HG02884 (cell line): ENCODE results near the gene SLC9A3.

Experiments used
- ATAC-seq: cut with Tn5 transposase; IDR thresholded peaks from one replicate; pipeline ENCODE4 v1.9.1; 2021; ENCODE audit warnings: mild to moderate bottlenecking, moderate library complexity; ENCODE audit not compliant: unreplicated experiment

The SLC9A3 gene

GRCh38 chr5:527646-528628, 3.7 kb upstream of the SLC9A3 start:
- no peak for ATAC-seq

GRCh38 chr5:526456-527088, 2.3 kb upstream of the SLC9A3 start:
- no peak for ATAC-seq

GRCh38 chr5:525916-526315, 1.7 kb upstream of the SLC9A3 start:
- no peak for ATAC-seq

GRCh38 chr5:524973-525761, 918 bp upstream of the SLC9A3 start:
- ATAC-seq: no peak

- no peak for ATAC-seq
Measured at GRCh38 chr5:523441-524222, 617 bp downstream of the SLC9A3 start.

- ATAC-seq: no peak
Measured at GRCh38 chr5:522899-523440, 1.3 kb downstream of the SLC9A3 start.

GRCh38 chr5:522116-522515, 2.1 kb downstream of the SLC9A3 start:
- no peak for ATAC-seq

GRCh38 chr5:521680-522079, 2.6 kb downstream of the SLC9A3 start:
- ATAC-seq: no peak

GRCh38 chr5:520850-521226, 3.4 kb downstream of the SLC9A3 start:
- no peak for ATAC-seq

- no peak for ATAC-seq
Measured at GRCh38 chr5:520196-520849, 3.9 kb downstream of the SLC9A3 start.

- ATAC-seq: no peak
Measured at GRCh38 chr5:518721-519120, 5.5 kb downstream of the SLC9A3 start.

- no peak for ATAC-seq
Measured at GRCh38 chr5:517535-518100, 6.6 kb downstream of the SLC9A3 start.

GRCh38 chr5:516980-517379, 7.3 kb downstream of the SLC9A3 start:
- no peak for ATAC-seq

- ATAC-seq: no peak
Measured at GRCh38 chr5:516338-516925, 7.8 kb downstream of the SLC9A3 start.

- ATAC-seq: no peak
Measured at GRCh38 chr5:515273-515836, 8.9 kb downstream of the SLC9A3 start.

GRCh38 chr5:514673-515072, 9.6 kb downstream of the SLC9A3 start:
- no peak for ATAC-seq

- ATAC-seq: no peak
Measured at GRCh38 chr5:514101-514485, 10.2 kb downstream of the SLC9A3 start.

GRCh38 chr5:513216-514100, 10.8 kb downstream of the SLC9A3 start:
- ATAC-seq: no peak
